ELR (cell line): Measurements from ENCODE around the gene MED26.
A peak's percentile ranks its signal among the peaks of the same experiment; 100 is the strongest.
"Not testable (repeated sequence)": the region's sequence is repeated elsewhere in the genome, so short reads cannot be mapped to it uniquely, and the experiment has no call there.

Experiments
- DNase-seq: peaks from one replicate; pipeline ENCODE4 v3.0.0-alpha.2; 2015; ENCODE audit warnings: low read depth

Gene MED26

GRCh38 chr19:16628183-16628983, at the start of gene MED26:
Gene MED26 (minus strand): TSS chr19:16628204. CDS start chr19:16627943, 261 bp downstream.
- peak; percentile 94 for DNase-seq

DNA sequence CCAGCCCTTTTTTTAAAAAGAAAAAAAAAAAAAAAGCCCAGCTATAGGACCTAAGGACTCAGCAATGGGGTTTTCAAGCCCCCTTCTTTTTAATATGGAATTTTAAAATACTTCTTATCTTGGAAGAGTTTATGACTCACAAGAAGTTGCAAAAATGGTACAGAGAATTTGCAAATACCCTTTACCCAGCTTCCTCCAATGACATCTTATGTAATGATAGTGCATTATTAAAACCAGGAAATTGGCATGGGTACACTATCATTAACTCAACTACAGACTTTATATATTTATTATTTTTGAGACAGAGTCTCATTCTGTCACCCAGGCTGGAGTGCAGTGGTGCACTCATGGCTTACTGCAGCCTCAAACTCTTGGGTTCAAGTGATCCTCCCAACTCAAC, 49.1 kb upstream of the MED26 start:
- no peak for DNase-seq

DNA sequence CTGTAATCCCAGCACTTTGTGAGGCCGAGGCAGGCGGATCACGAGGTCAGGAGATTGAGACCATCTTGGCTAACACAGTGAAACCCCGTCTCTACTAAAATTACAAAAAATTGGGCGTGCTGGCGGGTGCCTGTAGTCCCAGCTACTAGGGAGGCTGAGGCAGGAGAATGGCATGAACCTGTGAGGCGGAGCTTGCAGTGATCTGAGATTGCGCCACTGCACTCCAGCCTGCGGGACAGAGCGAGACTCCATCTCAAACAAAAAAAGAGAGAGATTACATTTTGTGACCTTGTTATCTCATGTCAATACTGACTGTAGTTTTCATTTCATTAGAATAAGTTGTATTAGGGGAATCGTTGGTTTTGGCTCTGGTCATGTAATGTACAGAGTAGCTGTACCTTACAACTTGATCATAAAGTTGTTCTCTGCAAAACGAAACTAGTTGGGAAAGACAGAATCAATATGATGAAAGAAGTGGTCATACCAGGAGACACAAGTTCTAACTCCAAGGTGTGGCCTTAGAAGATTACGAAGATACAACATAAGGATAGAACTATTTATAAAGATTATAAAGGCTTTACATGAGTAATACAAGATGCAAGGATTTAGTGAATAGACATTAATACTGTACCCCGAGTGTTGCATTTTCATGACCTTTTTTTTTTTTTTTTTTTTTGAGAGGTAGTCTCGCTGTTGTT, 48.2 kb upstream of the MED26 start:
- DNase-seq, result no peak

DNA sequence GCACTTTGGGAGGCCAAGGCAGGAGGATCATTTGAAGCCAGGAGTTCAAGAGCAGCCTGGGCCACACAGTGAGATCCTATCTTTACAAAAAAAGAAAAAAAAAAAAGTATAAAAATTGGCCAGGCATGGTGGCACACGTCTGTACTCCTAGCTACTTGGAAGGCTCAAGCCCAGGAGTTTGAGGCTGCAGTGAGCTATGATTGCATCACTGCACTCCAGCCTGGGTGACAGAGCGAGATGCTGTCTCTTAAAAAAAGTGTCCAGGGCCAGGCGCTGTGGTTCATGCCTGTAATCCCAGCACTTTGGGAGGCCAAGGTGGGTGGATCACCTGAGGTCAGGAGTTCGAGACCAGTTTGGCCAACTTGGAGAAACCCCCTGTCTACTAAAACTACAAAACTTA, 45.8 kb upstream of the MED26 start:
- not testable (repeated sequence) for DNase-seq

DNA sequence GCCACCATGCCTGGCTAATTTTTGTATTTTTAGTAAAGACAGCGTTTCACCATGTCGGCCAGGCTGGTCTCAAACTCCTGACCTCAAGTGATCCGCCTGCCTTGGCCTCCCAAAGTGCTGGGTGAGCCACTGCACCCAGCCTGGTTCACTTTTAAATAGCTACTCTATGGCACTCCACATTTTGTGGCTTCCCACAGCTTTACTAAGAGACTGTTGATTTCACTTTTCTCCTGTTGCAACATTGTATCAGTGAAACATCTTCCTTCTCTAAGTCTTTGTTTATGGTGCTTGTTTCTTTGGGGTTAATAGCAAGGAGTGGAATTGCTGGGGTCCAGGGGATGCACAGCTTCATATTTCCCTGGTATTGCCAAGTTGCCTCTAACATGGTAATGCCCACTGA, 45.2 kb upstream of the MED26 start:
- no peak for DNase-seq

DNA sequence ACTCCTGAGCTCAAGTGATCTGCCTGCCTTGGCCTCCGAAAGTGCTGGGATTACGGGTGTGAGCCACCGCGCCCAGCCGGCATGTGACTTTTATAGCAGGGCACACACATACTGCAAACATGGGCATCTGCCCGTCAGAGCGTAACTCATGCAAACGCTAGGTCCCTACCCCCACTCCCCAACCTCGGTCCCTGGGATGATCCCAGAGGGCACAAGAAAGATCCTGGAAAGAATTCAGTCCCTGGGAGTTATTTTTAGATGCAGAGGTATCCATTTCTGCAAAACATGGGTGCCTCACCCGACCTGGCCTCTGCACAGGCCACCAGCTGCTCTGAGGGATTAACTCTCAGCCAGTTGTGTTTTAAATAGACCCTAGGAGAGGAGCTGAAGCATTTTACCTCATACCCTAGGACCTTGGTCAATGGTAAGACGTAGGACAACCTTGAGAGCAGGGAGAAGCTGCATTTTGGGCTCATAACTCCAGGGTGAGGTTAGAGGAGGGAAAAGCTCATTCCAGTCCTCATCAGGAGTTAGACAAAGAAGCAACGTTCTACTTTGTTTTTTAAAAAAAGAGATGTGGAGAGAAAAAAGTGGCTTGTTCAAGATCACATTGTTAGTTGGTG, 43.8 kb upstream of the MED26 start:
- no peak for DNase-seq

DNA sequence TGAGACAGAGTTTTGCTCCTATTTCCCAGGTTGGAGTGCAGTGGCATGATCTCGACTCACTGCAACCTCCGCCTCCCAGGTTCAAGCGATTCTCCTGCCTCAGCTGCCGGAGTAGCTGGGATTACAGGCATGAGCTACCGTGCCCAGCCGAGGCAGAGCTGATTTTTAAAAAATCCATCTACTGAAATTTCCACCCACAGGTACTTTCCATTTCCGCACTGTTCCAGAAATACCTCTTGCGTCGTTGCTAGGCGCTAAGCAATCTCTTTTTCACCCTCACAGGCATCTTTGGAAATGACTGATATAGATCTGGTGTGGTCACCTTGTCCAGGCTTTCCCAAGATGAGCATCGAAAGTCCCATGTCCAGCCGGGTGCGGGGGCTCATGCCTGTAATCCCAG, 42.3 kb upstream of the MED26 start:
- no peak for DNase-seq

DNA sequence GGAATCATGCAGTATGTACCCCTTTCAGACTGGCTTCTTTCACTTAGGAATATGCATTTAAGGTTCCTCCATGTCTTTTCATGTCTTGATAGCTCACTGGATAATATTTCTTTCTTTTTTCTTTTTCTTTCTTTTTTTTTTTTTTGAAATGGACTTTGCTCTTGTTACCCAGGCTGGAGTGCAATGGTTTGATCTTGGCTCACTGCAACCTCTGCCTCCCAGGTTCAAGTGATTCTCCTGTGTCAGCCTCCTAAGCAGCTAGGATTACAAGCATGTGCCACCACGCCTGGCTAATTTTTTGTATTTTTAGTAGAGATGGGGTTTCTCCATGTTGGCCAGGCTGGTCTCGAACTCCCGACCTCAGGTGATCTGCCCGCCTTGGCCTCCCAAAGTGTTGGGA, 40.7 kb upstream of the MED26 start:
- not testable (repeated sequence) for DNase-seq

- no peak for DNase-seq
Measured at GRCh38 chr19:16668176-16668575, 40.2 kb upstream of the MED26 start.

GRCh38 chr19:16661480-16662034, 33.6 kb upstream of the MED26 start:
- DNase-seq, result no peak

DNA sequence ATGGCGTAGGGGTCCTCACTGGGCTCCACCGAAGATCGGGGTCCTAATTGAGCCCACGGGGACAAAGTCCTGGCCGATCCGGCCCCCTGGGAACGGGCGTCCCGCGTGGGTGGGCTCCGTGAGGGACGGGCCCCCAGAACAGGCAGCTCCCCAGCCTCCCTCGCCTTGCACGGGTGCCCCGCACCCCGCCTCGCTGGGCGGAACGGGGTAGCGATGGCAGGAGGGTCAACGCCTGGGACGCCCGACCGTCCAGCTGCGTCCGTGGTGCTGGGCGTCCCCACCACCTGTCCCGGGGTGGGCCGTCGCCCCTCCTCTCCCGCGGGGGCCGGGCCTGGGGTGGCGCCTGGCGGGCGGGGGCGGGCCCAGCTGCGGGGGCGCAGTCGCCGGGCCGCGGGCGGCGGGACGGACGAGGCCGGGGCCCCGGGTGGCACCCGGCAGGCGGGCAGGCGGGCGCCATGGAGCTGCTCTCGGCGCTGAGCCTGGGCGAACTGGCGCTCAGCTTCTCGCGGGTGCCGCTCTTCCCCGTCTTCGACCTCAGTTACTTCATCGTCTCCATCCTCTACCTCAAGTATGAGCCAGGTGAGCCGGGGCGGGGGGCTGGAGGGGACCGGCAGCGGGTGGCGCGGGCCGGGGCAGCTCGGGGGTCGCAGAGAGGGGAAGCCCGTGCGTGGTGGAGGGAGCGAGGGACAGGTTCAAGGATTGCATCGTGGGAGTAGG, 32.9 kb upstream of the MED26 start, which contains the start of gene TMEM38A:
TSS of gene TMEM38A (plus strand) at position 377 of the 717 bp plus-strand sequence. CDS start at position 456, 79 bp downstream.
- peak; percentile 37 for DNase-seq

- DNase-seq, result peak; percentile 99
Measured at GRCh38 chr19:16659832-16660708, 32.1 kb upstream of the MED26 start, which contains the start of gene SMIM7. Gene SMIM7 (minus strand): TSS chr19:16660144. CDS start chr19:16660110, 34 bp downstream.

DNA sequence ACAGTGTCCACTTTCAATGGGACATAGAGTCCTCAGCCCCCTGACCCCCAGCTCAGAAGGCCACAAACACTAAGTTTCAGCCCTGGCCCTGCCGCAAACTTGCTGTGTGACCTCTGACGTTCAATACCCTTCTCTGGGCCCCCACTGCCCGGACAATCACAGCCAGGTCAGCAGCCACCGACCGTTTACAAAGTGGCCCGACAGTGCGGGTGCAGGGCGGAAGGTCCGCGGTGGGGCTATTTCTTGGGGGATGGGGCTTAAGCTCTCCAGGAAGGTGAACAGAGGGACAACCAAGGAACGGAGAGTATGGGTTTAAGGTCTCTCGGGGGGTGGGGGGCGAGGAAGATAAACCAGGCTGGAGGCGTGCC, 31.4 kb upstream of the MED26 start:
- no peak for DNase-seq

DNA sequence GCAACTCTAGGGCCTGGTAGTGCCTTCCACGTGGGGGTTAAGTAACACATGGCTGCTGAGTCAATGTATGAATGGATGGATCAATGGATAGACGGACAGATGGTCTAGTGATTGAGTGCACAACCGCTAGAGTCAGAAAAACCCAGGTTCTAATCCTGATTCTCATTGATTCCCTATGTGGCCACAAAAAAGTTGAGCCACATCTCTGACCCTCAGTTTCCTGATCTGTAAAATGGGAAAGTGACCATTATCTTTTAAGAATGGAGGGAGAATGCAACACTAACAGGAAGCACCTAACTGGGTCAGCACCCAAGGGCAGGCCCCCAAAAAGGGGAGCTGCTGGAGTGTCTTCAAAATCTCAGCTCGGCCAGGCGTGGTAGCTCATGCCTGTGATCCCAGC, 29.4 kb upstream of the MED26 start:
- no peak for DNase-seq

DNA sequence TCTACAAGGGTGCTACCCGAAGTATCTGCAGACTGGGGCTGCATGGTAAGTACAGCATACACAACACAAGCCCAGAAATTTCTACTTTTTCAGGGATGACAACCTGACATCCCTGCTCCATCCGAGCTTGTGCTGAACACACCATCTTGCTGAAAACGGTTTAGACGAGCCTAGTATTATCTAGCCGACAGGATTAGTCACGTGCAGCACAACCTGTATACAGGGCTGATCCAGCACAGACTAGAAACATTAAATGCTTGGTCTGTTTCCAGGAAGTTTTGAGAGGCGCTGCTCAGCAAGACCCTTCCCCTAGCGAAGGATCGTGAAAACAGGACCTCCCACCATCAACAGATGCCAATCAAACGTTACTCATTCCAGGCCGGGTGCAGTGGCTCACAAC, 27.7 kb upstream of the MED26 start:
- DNase-seq, result no peak

DNA sequence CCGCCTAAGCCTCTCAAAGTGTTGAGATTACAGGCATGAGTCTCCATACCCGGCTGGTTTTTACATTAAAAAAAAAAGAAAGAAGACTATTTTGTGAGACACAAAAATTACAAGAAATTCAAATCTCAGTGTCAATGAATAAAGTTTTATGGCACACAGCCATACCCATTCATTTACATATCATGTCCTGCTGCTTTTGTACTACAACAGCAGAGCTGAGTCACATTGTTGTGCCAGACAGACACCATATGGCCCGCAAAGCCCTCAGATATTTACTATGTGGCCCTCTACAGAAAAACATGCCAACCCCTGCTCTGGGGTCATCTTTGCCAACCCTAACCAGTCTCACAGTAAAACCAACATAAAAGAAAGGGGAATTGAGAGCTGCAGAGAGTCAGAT, 26.6 kb upstream of the MED26 start:
- no peak for DNase-seq

GRCh38 chr19:16654140-16654539, 26.1 kb upstream of the MED26 start:
- peak; percentile 39 for DNase-seq

GRCh38 chr19:16652854-16653253, 24.9 kb upstream of the MED26 start:
- no peak for DNase-seq

DNA sequence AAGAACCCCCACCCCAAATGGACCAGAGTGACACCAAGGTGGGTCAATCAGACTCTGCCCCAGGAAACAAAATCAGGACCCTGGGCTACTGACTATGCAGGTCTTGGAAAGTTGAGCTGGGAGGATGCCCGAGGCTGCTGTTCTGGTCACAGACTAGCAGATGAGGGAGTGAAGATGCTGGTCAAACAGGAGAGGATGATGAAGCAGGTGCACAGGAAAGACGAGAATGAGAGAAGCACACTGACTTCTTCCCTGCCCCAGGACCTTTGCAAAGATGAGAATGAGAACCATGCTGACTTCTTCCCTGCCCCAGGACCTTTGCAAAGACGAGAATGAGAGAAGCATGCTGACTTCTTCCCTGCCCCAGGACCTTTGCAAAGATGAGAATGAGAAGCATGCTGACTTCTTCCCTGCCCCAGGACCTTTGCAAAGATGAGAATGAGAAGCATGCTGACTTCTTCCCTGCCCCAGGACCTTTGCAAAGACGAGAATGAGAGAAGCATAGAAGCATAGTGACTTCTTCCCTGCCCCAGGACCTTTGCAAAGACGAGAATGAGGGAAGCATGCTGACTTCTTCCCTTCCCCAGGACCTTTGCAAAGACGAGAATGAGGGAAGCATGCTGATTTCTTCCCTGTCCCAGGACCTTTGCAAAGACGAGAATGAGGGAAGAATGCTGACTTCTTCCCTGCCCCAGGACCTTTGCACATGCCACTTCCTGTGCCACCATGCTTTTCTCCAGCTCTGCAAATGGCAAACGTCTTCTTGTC, 23.6 kb upstream of the MED26 start:
- not testable (repeated sequence) for DNase-seq

DNA sequence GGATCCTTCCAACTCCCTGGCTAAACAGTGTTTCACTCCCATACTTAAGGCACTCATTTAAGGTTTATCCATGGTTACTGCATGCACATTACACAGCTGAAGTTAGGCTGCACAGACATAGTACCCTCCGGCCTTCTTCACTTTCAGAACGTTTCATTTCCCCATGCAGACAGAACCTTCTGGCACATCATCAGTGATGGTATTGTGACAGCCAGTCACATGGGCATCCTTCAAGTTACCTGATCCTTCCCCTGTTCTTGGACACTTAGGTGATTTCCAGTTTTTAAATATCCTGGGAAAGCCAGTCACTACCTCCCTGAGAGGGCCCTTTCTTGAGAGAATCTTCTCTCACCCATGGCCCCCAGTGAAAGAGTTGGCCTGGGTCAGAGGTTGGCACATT, 22.8 kb upstream of the MED26 start:
- DNase-seq, result no peak
